ENCODE results near the gene GATD1.
A peak's percentile ranks its signal among the peaks of the same experiment; 100 is the strongest.

The GATD1 gene

DNA sequence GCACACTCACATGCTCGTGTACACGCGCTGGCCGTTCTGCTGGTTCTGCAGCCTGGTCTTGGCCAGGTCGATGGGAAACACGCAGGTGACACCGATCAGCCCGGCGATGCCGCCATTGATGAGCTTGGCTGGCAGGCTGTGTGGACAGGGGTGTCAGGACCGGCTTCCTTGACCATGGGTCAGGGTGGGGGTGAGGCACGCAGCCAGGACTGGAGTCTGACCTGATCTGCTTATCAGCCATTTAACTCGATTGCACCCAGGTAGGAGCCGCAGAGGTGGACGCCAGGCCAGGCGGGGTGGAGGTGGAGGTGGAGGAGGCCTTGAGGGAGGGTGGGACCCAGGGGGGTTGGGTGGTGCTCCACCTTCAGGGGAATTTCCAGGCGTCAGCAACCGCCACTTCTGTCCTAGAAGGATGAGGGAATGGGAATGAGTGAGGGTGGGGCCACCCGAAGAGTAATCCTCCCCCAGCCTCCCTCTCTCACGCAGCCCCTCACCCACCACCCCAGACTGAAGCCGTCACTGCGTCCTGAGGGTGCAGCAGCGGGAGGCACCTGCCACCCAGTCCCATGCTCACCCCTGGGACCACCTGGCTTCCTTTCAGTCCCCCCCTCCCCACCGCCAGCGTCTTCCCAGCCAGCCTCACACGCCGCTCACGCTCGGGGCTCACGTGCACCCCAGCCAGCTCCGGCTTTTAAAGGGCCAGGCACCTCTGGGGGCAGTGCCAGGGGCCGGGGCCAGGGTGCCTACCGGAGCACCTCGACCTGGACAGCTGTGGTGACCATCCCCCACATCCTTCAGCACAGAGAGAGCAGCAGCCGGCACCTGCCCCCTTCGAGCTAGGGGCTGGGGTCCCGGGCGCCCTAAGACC lies 17.7 kb upstream of the GATD1 start:
- DNase-seq: no peak

DNA sequence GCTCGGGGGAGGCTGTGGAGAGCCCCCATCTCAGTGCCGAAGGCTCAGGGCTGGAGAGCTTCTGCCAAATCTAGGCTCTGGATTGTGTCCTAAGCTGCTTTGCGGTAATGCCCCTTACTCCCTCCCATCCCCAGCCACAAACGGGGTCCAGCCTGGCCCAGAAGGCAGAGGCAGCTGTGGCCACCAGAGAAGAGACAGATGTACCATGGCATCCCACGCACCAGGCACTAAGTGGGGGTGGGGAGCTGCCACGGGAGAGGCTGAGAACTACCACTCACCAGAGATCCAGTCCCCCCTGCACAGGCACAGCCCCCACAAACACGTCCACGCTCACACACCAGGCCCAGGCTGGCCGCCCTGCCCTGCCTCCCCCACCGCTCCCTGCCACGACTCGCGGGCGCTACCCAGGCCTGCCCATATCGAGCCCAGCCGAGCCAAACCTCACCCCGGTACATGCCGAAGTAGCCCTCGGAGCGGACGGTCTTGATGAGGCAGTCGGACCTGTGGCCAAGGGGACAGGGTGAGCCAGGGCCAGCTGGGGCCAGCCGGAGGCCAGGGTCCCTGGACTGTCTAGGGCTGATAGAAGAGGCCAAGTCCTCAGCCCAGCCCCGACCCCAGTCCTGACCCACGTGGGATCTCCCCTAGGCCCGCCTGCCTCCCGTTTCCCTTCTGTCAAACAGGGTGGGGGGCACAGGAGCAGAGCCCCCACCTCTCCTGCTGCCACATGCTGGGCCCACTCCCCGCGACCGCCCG lies 16.9 kb upstream of the GATD1 start:
- no peak for DNase-seq

DNA sequence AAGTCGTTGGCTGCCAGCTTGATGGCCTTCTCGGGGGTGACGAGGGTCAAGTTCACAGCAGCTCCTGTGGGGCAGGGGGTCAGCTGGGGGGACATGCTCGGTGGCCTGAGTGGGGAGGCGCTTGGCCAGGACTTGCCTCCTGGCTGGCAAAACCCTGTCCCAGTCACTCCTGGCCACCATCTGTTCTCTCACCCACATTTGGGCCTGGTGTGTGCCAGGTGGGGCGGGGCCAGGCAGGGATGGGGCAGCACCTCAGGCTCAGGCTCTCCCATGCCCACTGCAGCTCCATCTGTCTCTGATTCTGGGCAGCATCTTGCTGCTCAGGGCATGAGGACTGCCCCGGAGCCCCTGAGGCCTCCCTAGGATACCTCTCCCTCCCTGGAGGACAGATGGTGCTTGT lies 16.3 kb upstream of the GATD1 start:
- no peak for DNase-seq

DNA sequence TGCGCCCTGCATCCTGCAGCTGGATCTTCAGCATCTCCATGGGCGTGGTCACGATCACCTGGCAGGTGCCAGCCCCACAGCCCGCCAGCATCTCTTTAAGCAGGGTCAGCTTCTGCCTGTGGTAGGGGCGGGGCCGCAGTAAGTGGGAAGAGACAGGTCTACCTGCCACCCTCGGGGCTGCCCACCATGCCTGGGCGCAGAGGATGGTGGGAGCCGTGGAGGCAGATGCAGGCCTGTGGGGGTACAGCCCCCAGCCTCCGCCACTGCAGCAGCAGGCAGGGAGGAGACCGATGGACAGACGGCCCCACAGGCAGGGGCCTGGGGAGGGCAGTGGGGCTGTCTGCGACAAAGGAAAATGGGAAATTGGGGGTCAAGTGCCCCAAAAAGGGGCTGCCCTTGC lies 15.6 kb upstream of the GATD1 start:
- no peak for DNase-seq

DNA sequence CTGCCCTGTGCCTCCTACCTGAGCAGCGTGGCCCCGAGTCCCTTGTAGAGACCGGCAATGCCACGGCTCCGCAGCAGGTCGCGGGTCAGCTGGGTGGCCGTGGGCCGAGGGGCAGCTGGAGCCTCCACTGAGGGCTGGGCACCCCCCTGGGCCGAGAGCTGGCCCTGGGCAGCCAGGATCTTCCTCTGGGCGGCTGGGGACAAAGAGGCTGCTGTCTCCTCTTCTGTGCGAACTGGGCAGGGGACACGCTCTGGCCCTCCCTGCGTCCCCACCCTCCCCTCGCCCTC lies 15.2 kb upstream of the GATD1 start:
- no peak for DNase-seq

DNA sequence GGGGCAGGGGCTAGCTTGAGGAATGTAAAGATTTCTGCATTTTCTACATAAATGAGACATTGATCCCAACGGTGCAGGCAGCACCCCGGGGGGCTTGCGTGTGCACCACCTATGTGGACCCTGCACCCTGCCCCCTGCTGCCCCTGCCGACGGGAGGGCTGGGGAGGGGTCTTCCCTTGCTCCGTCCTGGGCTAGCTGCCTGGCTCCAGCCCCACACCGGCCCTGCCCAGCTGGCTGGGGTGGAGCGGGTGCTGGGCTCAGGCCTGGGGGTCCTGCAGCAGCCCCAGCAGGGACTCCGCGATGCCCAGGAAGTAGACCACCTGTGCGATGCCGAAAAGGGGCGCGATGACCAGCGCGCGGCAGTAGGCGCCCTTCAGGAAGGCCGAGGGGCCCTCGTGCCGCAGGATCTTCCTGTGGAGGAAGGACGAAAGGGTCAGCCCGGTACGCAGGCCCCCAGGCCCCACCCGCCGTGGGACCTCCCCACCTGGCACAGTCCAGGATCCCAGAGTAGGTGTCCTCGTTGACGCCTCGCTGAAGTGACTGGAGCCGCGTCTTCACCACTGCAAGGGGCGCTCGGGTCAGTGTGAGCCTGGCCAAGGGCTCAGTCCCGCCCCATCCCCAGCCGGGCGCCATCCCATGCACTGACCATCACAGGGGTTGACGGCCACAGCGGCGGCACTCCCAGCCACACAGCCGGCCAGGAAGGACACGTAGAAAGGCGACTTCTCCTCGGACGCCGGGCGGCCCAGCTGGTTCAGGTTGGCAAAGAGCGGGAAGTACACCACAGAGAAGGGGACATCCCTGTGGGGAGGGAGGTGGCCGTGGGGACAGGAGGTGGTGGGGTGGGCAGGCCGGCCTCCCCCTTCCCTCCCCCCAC lies 14.6 kb upstream of the GATD1 start:
- no peak for DNase-seq

DNA sequence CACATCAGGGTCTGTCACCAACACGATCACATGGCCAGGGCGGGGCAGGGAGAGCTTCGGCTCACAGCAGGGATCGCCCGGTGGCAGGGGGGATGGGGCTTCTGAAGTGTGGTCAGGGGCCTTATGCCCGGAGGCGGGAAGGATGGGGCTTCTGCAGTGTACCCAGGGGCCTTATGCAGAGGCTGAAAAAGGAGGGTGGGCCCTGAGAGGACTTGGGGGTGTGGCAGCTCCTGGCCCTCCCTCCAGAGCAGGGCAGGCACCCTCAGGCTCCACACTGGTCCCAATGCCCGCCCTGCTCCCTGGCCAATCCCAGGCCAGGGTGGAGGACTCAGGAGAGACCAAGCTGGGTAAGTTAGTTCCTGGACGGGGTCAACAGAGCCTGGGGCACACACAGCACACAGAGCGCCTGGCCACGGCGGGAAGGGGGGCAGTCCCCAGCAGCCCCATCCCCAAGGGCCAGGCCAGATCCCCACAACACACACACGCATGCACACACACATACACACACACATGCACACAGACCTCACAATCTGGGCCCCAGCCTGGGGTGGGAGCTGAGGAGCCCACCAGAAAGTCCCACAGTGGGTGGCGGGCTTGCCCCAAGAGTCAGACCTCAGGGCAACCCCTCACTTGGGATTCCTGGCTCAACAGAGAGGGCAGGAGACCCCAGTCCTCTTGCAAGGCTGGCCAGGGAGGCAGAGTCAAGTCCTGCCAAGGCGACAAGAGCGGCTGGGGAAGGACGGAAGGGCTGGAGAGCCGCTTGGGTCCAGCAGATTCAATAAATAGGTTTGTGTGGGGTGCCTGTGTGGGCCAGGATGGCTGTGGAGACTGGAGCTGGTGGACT lies 13.7 kb upstream of the GATD1 start:
- no peak for DNase-seq

DNA sequence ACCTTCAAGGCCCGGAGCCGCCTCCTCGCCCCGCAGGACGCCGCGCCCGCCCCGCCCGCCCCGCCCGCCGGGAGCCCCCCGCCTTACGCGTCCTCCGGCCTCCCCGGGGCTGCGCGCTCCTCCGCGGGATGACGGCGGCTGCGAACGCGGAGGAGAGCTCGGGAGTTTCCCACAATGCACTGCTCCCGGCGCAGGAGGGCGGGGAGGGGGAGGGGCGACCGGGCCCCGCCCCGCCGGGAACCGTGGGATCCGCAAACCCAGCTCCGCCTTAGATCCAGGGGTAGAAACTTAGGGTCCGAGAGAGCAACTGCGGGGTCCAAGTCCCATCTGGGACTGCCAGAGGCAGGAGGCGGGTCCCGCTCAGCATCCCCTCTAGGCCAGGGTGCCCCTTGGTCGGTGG lies 12.7 kb upstream of the GATD1 start, which contains the start of gene CEND1:
TSS of gene CEND1 (minus strand) at position 148 of the 400 bp plus-strand sequence. CDS start 1,514 bp downstream, outside the sequence.
- DNase-seq: no peak

DNA sequence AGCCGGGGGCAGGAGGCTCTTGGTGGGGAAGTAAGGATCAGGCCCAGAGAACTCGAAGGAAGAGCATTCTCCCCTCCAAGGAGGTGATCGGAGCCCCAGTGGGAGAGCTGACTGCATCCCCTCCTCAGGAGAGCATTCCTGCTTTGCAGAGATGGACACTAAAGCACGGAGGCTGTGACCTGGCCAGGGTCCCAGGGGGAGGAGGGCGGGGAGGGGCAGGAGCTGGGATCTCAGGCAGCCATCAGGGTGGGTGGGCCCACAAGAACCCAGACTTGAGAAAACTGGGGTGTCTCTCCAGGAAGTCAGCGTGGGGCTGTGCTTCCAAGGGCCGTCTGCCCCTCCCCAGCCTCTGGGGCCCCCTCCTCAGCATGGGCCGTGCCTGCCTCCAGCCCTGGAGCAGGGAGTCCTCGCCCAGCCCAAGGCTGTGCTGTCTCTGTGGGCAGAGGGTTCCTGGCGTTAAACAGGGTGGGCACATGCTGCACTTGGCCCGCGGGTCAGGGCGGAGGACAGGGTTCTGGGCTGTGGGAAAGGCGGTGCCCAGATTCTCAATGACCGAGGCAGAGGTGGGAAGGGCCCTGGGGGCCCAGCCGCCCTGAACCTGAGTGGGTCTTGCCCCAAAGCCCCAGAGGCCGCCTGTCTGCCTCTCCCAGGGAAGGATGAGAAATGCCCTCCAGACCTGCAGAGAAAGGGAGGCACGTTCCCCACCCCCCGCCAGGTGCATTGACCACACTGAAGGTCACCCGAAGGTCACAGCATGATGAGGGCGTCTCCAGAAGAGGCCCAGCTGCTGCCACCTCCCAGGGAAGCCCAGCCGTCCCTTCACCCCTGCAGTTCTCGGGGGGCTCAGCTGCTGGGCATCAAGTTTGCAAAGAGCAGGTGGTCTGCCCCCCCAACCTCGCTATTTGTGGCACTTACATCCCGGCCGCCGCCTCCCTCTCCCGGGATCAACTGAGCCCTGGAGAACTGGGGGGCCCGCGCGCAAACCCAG lies 12.0 kb upstream of the GATD1 start:
- no peak for DNase-seq

DNA sequence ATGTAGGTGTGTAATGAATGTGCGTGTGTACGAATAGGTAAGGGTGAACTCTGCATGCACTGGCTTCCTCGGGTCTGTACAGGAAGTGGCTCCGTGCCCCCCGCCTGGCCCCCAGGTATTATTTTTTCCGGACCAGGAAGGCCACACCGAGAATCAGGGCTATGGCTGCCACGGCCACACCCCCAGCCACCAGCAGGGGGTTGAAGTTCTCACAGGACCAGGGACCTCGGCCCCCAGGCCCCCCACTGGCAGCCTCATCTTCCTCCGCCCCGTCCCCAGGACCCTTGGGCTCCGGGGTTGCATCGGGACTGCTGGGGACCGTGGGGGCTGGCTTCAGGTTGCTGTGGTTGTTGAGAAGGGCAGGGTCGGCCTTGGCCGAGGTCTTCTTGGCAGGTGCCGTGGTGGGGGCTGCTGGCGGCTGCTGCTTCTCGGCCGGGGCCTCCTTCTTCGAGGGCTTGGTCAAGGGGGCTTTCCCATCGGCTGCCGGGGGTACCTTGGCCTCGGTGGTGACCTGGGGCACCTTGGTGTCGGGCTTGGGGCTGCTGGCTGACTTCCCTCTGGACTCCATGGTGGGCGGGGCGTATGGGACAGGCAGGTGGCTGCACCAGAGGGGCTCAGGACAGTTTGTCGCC lies 10.8 kb upstream of the GATD1 start:
- no peak for DNase-seq

DNA sequence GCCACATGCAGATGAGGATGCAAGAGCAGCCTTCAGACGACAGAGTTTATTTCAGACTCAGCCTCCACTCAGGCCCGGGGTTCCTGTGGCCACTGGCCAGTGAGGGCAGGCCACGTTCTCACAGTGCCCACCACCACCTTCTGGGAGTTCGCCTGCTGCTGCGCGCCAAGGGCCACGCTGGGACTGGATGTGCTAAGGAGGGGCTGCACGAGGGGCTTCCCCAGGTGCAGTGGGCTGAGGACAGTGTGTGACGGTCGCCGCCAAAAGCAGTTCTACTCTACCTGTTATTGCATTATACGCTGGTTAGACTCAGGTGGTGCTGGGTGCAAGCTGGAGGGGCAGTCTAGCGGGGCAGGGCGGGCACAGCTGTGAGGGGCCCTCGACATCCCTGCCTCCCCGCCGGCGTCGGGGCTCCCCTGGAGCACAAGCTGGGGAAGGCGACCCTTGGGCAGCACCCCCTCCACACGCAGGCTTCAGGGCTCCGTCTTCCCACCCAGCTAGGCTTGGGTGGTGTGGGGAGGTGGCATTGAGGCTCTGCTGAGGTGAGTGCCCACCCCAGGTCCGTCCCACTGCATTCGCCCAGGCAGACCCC lies 9.9 kb upstream of the GATD1 start:
- no peak for DNase-seq

DNA sequence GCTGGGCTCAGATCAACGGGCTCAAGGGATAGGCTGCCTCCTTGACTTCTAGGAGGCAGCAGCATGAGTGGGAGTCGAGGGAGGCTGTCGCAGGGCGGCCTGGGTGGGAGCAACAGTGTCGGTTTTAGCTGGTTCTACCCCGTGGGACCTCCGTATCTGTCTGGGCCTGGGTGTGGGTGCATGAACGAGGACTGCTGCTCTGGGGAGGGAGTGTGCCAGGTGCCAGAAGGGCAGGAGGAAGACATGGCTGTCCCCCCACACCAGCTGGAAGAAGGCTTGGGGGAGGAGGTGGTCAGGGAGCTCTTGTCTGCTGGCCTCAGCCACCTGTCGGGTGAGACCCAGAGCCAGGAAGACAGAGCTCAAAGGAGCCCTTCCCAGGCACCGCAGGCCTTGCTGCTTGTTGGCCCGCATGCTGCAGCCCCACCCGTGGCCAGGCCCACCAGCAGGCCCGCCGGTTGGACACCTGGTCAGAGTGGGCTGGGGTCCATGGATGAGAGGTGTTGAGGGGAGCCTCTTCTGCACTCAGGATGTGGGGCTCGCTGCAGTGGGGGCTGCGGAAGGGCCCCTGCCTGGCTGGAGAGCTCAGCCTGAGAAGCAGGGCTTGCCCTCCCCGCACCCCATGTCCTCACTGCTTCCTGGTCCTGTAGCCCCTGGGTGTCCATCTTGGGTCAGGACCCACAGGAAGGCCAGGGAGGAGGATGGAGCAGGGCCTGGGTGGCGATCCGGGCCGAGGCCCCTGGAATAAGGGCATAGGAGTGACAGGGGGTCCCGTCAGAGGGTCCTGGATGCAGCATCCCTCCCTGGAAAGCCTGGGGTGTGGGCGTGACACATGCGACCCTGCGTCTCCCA lies 9.2 kb upstream of the GATD1 start:
- no peak for DNase-seq

DNA sequence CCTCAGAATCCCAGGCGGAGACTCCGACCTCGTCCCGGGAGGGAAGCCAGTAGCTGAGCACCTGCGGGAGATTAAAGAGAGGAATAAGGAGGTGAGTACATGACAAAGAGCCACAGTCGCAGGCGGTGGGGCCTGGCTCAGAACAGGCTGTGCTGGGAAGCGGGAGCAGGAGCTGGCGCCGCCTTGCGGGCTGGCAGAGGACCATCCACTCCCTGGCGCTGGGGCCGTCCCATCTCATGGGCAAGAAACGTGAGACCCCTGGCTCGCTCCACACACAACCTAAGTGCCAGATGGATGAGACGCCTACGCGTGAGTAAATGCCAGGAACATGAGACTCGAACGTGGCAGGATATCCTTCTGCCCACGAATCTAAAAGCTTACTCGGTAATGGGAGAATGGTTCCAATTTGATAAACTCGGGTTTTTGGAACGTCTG lies 6.3 kb upstream of the GATD1 start:
- DNase-seq: peak; percentile 66

DNA sequence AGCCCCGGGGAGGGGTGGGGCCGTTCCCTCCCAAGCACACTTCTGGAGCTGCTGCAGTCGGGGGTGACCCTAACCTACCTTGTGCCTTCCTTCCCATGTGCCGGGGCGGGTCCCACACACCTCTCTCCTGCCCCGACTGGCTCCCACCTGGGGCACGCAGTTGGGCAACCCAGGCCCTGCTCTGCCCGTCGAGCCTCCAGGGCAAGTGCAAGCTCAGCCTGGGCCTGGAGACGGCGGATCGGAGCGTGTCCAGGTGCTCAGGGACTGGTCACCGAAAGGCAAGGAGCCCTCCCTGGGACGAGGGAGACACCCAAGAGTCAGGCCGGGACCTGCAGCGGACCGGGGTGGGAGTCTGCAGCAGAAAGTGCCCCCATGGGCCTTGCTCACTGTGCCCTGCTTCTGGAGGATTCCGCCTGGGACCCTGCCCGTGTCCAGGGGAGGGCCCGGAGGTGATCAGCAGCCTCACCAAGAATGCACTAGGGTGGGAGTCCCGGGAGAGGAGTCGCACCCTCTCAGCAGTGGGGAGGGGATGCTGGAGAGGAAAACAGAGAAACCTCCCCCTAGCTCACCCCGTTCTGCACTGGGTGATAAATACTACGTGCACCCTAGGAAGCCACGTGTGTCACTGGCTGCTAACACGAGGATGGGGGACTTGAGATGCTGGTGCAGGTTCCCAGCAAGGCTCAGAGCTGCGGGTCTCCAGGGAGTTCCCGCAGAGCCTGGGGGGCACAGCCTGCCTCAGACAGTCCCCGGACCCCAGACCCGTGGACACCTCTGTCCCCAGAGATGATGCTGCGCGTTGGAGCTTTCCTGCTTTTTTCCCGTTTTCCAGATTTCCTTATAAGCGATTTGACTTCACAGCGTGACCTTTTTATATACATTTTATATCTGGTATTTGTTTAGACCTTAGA lies 5.2 kb upstream of the GATD1 start:
- no peak for DNase-seq

DNA sequence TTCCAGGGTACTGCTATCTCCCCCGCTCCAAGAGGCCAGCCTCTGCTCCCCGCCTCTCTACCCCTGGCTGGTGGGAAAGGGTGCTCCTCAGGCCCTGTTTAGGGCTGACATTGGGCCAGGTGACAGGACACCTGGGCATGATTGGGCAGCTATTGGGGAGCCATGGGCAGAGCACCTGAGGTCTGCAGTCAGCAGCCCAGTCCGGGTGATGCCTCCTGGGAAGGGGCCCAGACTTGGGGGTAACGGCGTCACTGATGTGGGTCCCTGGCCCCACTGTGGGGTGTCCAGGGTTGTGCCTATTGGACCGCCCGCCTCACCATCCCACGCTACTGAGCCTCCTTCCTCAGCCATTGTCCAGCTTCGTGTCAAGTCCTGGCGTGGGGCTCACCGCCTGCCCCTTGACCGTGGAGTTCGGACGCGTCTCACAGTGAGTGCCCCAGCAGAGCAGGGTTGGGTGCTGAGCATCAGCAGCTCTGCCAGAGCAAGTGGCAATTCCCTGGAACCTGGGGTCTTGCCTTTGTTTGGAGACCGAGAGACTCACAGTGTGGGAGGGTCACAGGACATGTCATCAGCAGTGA lies 2.8 kb upstream of the GATD1 start:
- no peak for DNase-seq

DNA sequence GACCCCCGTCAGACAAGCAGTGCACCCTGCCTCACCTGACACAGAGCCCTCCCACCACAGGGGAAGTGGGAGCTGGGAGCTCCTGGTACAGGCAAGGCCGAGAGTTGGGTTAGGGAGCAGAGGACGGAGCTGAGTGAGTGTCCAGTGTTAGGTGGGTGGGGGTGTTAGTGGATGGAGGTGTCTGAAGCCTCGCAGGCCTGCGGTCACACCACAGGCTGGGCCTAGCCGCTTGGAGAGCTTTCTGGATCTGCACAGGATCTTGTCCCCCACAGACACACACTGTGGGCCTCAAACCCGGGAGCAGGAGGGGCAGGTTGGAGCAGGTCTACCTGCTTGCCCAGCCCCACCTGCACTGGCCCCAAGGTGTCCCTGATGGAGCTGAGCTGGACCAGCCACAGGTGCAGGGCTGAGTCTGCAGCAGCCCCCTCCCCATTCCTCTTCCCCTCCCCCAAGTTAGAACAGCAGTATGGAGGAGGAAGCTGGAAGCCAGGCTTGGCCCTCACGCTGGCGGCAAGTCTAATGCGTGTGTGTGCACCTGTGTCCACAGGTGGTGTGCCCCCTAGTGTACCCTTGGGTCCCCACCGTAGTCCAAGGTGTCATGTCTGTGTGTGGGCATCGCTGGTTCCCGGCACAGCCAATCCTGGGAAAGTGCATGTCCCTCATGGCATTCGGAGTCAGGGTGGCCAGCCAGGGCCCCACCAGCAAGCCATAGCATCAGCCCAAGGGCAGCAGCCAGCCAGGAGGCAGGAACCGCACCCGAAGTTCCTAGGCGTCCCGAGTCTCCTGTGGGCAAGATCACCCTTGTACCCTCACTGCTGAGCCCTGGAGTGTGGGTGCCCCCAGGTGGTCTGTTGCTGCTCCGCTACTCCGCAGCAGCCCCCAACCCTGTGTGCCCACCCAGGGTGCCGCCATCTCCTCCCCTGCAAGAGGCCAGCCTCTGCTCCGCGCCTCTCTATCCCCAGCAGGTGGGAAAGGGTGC lies 2.0 kb upstream of the GATD1 start:
- DNase-seq: no peak
